ENCODE results near the gene EME2.

DNA sequence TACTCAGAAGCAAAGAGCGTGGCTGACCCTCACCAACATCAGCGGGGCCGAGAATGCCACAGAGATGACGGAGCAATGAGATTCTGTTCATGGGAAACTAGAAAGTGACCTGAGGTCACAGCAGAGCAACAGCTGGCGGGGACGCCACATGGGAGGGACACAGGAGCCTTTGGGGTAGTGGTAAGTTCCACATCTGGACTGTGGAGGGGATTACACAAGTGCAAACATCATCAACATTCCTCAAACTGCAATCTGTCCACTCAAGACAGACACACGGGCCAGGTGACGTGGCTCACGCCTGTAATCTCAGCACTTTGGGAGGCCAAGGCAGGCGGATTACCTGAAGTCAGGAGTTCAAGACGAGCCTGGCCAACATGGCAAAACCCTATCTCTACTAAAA lies 42.9 kb downstream of the EME2 start:
- no peak for TF ChIP-seq CTCF (IDR thresholded peaks at IDR 0.05; ENCODE audit: poor library complexity, severe bottlenecking)
- no peak for TF ChIP-seq EZH2 (IDR thresholded peaks at IDR 0.05; ENCODE audit: borderline replicate concordance, insufficient read depth, low read length, poor library complexity, severe bottlenecking)
